ENCODE data around the gene ANKS1B.

The ANKS1B gene

DNA sequence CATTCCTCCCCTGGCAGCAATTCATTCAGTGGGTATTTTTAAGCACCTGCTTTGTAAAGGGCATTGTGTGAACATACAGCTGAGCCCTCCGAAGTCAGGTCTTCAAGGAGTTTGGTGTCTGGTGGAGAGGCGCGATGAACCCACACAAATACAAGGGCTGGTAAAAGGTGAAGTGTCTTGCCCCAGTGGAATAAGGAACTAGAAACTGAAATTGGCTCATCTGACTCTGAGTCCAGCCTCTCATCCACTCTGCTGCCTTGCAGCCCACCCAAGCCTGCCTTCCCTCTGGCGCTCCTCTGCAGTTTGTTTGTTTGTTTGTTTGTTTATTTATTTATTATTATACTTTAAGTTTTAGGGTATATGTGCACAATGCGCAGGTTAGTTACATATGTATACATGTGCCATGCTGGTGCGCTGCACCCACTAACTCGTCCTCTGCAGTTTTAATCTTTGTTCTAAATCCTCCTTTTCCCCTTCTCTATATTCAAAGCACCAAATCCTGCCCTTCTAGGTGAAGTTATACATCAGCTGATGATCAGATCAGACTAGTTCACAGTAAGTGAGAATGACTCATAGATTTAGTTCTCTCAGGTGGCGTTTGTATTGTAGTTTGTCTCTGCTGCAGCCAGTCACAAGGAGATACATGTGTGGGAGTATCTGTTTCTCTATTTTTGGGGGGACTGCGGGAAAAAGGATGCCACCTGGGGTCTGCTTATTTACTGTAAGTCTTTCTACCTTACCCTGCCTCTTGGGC, 945.2 kb downstream of the ANKS1B start:
- Histone ChIP-seq H3K9me3 (ENCODE audit: control insufficient read depth, insufficient read depth, low read depth, low read length) (no peaks in the 10 kb centered on the region), H3K4me3 (ENCODE audit: low read depth, low read length) (no peak overlapping the region), H3K36me3 (ENCODE audit: control insufficient read depth in 2 of 2, insufficient read depth in 1 of 2, low read length in 2 of 2) (no peaks in the 10 kb centered on the region), H3K27ac (ENCODE audit: extremely low read depth, low read depth, low read length) (no peak overlapping the region), H3K4me1 (ENCODE audit: control insufficient read depth, insufficient read depth, low read length) (no peaks in the 10 kb centered on the region)
- ChIA-PET CTCF (no interaction called here), POLR2A (no interaction called here)
- TF ChIP-seq ZNF10 (tag by site-specific recombination; IDR thresholded peaks at IDR 0.05) (no peak), TCF7L2 (IDR thresholded peaks at IDR 0.05; ENCODE audit: borderline replicate concordance, low read depth, low read length) (no peak), ZNF514 (tag by site-specific recombination; IDR thresholded peaks at IDR 0.05) (no peak), FEZF1 (tag by site-specific recombination; IDR thresholded peaks at IDR 0.05) (no peak), HOXC10 (CRISPR knock-in tag; IDR thresholded peaks at IDR 0.05) (no peak), ZNF350 (tag by site-specific recombination; IDR thresholded peaks at IDR 0.05) (no peak), ZNF768 (tag by site-specific recombination; IDR thresholded peaks at IDR 0.05) (no peak), ZNF596 (tag by site-specific recombination; IDR thresholded peaks at IDR 0.05) (no peak), ZNF24 (tag by site-specific recombination; IDR thresholded peaks at IDR 0.05) (no peak), KLF1 (tag by site-specific recombination; IDR thresholded peaks at IDR 0.05) (no peak), ZNF433 (tag by site-specific recombination; IDR thresholded peaks at IDR 0.05; ENCODE audit: low read depth) (no peak)
- TF ChIP-seq, protein P1, sequence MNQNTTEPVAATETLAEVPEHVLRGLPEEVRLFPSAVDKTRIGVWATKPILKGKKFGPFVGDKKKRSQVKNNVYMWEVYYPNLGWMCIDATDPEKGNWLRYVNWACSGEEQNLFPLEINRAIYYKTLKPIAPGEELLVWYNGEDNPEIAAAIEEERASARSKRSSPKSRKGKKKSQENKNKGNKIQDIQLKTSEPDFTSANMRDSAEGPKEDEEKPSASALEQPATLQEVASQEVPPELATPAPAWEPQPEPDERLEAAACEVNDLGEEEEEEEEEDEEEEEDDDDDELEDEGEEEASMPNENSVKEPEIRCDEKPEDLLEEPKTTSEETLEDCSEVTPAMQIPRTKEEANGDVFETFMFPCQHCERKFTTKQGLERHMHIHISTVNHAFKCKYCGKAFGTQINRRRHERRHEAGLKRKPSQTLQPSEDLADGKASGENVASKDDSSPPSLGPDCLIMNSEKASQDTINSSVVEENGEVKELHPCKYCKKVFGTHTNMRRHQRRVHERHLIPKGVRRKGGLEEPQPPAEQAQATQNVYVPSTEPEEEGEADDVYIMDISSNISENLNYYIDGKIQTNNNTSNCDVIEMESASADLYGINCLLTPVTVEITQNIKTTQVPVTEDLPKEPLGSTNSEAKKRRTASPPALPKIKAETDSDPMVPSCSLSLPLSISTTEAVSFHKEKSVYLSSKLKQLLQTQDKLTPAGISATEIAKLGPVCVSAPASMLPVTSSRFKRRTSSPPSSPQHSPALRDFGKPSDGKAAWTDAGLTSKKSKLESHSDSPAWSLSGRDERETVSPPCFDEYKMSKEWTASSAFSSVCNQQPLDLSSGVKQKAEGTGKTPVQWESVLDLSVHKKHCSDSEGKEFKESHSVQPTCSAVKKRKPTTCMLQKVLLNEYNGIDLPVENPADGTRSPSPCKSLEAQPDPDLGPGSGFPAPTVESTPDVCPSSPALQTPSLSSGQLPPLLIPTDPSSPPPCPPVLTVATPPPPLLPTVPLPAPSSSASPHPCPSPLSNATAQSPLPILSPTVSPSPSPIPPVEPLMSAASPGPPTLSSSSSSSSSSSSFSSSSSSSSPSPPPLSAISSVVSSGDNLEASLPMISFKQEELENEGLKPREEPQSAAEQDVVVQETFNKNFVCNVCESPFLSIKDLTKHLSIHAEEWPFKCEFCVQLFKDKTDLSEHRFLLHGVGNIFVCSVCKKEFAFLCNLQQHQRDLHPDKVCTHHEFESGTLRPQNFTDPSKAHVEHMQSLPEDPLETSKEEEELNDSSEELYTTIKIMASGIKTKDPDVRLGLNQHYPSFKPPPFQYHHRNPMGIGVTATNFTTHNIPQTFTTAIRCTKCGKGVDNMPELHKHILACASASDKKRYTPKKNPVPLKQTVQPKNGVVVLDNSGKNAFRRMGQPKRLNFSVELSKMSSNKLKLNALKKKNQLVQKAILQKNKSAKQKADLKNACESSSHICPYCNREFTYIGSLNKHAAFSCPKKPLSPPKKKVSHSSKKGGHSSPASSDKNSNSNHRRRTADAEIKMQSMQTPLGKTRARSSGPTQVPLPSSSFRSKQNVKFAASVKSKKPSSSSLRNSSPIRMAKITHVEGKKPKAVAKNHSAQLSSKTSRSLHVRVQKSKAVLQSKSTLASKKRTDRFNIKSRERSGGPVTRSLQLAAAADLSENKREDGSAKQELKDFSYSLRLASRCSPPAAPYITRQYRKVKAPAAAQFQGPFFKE (tag by site-specific recombination; IDR thresholded peaks at IDR 0.05; ENCODE audit: borderline replicate concordance) = no peak
- TF ChIP-seq, protein P2, sequence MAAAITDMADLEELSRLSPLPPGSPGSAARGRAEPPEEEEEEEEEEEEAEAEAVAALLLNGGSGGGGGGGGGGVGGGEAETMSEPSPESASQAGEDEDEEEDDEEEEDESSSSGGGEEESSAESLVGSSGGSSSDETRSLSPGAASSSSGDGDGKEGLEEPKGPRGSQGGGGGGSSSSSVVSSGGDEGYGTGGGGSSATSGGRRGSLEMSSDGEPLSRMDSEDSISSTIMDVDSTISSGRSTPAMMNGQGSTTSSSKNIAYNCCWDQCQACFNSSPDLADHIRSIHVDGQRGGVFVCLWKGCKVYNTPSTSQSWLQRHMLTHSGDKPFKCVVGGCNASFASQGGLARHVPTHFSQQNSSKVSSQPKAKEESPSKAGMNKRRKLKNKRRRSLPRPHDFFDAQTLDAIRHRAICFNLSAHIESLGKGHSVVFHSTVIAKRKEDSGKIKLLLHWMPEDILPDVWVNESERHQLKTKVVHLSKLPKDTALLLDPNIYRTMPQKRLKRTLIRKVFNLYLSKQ (tag by site-specific recombination; IDR thresholded peaks at IDR 0.05; ENCODE audit: borderline replicate concordance) = no peak
- TF ChIP-seq, protein P3, sequence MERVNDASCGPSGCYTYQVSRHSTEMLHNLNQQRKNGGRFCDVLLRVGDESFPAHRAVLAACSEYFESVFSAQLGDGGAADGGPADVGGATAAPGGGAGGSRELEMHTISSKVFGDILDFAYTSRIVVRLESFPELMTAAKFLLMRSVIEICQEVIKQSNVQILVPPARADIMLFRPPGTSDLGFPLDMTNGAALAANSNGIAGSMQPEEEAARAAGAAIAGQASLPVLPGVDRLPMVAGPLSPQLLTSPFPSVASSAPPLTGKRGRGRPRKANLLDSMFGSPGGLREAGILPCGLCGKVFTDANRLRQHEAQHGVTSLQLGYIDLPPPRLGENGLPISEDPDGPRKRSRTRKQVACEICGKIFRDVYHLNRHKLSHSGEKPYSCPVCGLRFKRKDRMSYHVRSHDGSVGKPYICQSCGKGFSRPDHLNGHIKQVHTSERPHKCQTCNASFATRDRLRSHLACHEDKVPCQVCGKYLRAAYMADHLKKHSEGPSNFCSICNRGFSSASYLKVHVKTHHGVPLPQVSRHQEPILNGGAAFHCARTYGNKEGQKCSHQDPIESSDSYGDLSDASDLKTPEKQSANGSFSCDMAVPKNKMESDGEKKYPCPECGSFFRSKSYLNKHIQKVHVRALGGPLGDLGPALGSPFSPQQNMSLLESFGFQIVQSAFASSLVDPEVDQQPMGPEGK (tag by site-specific recombination; IDR thresholded peaks at IDR 0.05) = no peak

DNA sequence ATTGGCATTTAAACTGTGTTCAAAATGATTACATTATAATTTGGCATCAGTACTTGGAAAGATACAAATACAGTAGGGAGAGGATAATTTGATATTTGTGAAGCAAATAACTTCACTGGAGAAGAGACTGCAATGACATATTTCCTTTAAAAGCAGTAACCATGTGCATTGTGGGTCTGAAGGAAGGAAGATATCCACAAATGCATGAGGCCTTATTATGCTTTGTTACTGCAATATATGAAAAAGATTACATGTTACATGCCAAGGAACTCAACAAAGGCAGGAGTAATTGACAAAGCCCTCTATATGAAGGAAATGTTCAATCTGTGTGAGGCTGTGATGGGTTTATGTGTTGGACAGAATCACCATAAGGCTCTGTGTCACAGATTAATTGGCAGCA, 948.2 kb downstream of the ANKS1B start:
- no peaks in the 10 kb centered on the region for H3K4me1 ChIP-seq (ENCODE audit: control insufficient read depth, insufficient read depth, low read length)
- POLR2A ChIA-PET = no interaction called here
- CTCF ChIA-PET = no interaction called here
- TF ChIP-seq ZNF214 (tag by site-specific recombination; IDR thresholded peaks at IDR 0.05; ENCODE audit: borderline replicate concordance) = no peak
- TF ChIP-seq, protein P4, sequence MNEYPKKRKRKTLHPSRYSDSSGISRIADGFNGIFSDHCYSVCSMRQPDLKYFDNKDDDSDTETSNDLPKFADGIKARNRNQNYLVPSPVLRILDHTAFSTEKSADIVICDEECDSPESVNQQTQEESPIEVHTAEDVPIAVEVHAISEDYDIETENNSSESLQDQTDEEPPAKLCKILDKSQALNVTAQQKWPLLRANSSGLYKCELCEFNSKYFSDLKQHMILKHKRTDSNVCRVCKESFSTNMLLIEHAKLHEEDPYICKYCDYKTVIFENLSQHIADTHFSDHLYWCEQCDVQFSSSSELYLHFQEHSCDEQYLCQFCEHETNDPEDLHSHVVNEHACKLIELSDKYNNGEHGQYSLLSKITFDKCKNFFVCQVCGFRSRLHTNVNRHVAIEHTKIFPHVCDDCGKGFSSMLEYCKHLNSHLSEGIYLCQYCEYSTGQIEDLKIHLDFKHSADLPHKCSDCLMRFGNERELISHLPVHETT (tag by site-specific recombination; IDR thresholded peaks at IDR 0.05) = no peak
- TF ChIP-seq ZSCAN23 (tag by site-specific recombination; IDR thresholded peaks at IDR 0.05) = no peak
- no peak for TF ChIP-seq ZFP37 (tag by site-specific recombination; IDR thresholded peaks at IDR 0.05)
- no peak for TF ChIP-seq BCL11A (tag by site-specific recombination; IDR thresholded peaks at IDR 0.05; ENCODE audit: low read depth)
- TF ChIP-seq ZNF596 (tag by site-specific recombination; IDR thresholded peaks at IDR 0.05) = no peak
- no peak for TF ChIP-seq ZNF658 (tag by site-specific recombination; IDR thresholded peaks at IDR 0.05)
- TF ChIP-seq ZNF654 (tag by site-specific recombination; IDR thresholded peaks at IDR 0.05; ENCODE audit: low read depth) = no peak
- TF ChIP-seq ZNF707 (tag by site-specific recombination; IDR thresholded peaks at IDR 0.05) = no peak
- TF ChIP-seq SP7 (tag by site-specific recombination; IDR thresholded peaks at IDR 0.05) = no peak
- no peak for TF ChIP-seq ZNF529 (tag by site-specific recombination; IDR thresholded peaks at IDR 0.05; ENCODE audit: insufficient replicate concordance)
- TF ChIP-seq ZNF600 (tag by site-specific recombination; IDR thresholded peaks at IDR 0.05) = no peak
- TF ChIP-seq ZNF423 (tag by site-specific recombination; IDR thresholded peaks at IDR 0.05) = no peak

More for the DNA sequence above, 948.2 kb downstream of the ANKS1B start:
- H3K9me3 ChIP-seq (ENCODE audit: control insufficient read depth, insufficient read depth, low read depth, low read length) = no peaks in the 10 kb centered on the region
- no peak overlapping the region for H3K4me3 ChIP-seq (ENCODE audit: low read depth, low read length)
- no peak overlapping the region for H3K27ac ChIP-seq (ENCODE audit: extremely low read depth, low read depth, low read length)
- no peaks in the 10 kb centered on the region for H3K36me3 ChIP-seq (ENCODE audit: control insufficient read depth in 2 of 2, insufficient read depth in 1 of 2, low read length in 2 of 2)

Measured in HEK293 (cell line).